GM23338 (cell line): ENCODE results near the gene CAPN9.

Experiments used
- CTCF ChIP-seq, 2 experiments: fragments of 200-600 bp in 1 of 2; sonication (generic) in 1 of 2; conservative IDR thresholded peaks; 2 replicates each; pipeline versions ENCODE4 v1.5.1 to v1.6.1; 2016 to 2017; ENCODE audit warnings: antibody characterized with exemption in 2 of 2, low read depth in 2 of 2, mild to moderate bottlenecking in 2 of 2, moderate library complexity in 1 of 2
- EZH2 ChIP-seq: fragments of 200-600 bp; sonication (generic); IDR thresholded peaks from one replicate; pipeline ENCODE4 v1.8.0; 2017; ENCODE audit warnings: antibody characterized with exemption, mild to moderate bottlenecking, low read depth; ENCODE audit not compliant: unreplicated experiment
- REST ChIP-seq: IDR thresholded peaks from one replicate; pipeline ENCODE4 v1.6.1; 2018; ENCODE audit warnings: antibody characterized with exemption; ENCODE audit not compliant: unreplicated experiment
- ZNF114 ChIP-seq: fragments of 250-450 bp; sonication (Bioruptor Pico); IDR thresholded peaks from 2 replicates; pipeline ENCODE4 v1.5.0; 2020; ENCODE audit warnings: mild to moderate bottlenecking, moderate library complexity

- TF ChIP-seq EZH2 (no peak), CTCF (conservative IDR thresholded peaks at IDR 0.05; ENCODE audit: low read depth in 2 of 2) (no peak), REST (no peak), ZNF114 (no peak)
These were observed 79.1 kb downstream of the CAPN9 start for GRCh38 chr1:230826166-230826875.
